ENCODE measurements around the gene KPTN.

DNA sequence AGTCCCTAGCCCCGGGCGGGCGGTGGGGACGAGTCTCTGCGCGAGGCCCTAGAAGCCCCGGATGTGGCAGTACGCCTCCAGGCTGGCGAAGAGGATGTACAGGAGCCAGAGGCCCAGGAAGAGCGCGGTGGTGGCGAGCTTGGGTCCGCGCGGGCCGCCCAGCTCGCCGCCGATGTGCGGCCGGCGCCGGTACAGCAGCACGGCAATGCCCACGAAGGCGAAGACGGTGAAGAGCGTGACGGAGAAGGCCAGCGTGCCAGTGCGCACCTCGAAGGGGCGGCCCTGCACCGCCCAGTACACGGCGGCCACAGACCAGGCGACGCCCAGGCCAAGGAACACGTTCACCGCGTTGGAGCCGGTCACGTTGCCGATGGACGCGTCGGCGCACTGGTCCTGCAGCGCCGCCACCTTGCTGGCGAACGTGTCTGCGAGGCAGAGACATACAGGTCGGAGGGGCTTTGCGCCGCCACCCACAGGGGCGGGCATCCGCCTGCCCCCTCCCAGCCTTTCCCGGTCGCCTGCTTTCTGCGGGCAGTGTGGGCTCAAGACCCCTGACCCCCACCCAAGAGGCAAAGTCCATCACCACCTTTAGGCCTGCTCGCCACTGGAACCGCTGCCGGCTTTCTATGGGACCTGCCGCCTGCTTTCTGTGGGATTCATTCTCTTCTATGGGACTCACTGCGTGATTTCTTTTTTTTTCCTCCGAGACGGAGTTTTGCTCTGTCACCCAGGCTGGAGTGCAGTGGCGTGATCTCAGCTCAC is 53.8 kb downstream of the KPTN start:
- TF ChIP-seq EZH2 (IDR thresholded peaks at IDR 0.05) = no peak
- TF ChIP-seq POLR2AphosphoS5 (IDR thresholded peaks at IDR 0.05; ENCODE audit: borderline replicate concordance, low read depth, low read length) = no peak
